Measurements from ENCODE around the gene ADRB2. TPM values are rescaled to one million over a fixed set of nuclear protein-coding genes. Genes with fewer than 3 reads are reported as not detected.

ADRB2 gene
- total RNA-seq, 1 donor: 3.0 TPM

- no peak for DNase-seq (ENCODE audit: low read depth in 2 of 3, low spot score in 2 of 3)
These were observed 22.0 kb upstream of the ADRB2 start for GRCh38 chr5:148804393-148804792.

GRCh38 chr5:148805326-148806290 lies 20.8 kb upstream of the ADRB2 start:
- peak in 2 of 3 donors; percentile 67 to 72 for DNase-seq (ENCODE audit: low read depth in 2 of 3, low spot score in 2 of 3)

- no peak for DNase-seq (ENCODE audit: low read depth in 2 of 3, low spot score in 2 of 3)
These were observed 19.9 kb upstream of the ADRB2 start for GRCh38 chr5:148806520-148806931.

GRCh38 chr5:148807851-148808250 lies 18.6 kb upstream of the ADRB2 start:
- DNase-seq (ENCODE audit: low read depth in 2 of 3, low spot score in 2 of 3): peak in 2 of 3 donors; percentile 33 to 59

- DNase-seq (ENCODE audit: low read depth in 2 of 3, low spot score in 2 of 3): peak in 2 of 3 donors; percentile 68 to 87
These were observed 17.4 kb upstream of the ADRB2 start for GRCh38 chr5:148808864-148809642.

- DNase-seq (ENCODE audit: low read depth in 2 of 3, low spot score in 2 of 3): no peak
These were observed 16.5 kb upstream of the ADRB2 start for GRCh38 chr5:148809781-148810524.

- DNase-seq (ENCODE audit: low read depth in 2 of 3, low spot score in 2 of 3): no peak
These were observed 15.6 kb upstream of the ADRB2 start for GRCh38 chr5:148810823-148811222.

- DNase-seq (ENCODE audit: low read depth in 2 of 3, low spot score in 2 of 3): no peak
These were observed 14.7 kb upstream of the ADRB2 start for GRCh38 chr5:148811756-148812155.

GRCh38 chr5:148815086-148815485 lies 11.3 kb upstream of the ADRB2 start:
- DNase-seq (ENCODE audit: low read depth in 2 of 3, low spot score in 2 of 3): no peak

- no peak for DNase-seq (ENCODE audit: low read depth in 2 of 3, low spot score in 2 of 3)
These were observed 10.8 kb upstream of the ADRB2 start for GRCh38 chr5:148815578-148815977.

- DNase-seq (ENCODE audit: low read depth in 2 of 3, low spot score in 2 of 3): no peak
These were observed 10.1 kb upstream of the ADRB2 start for GRCh38 chr5:148816357-148816756.

- DNase-seq (ENCODE audit: low read depth in 2 of 3, low spot score in 2 of 3): no peak
These were observed 9.6 kb upstream of the ADRB2 start for GRCh38 chr5:148816782-148817181.

- DNase-seq (ENCODE audit: low read depth in 2 of 3, low spot score in 2 of 3): no peak
These were observed 8.8 kb upstream of the ADRB2 start for GRCh38 chr5:148817606-148818005.

GRCh38 chr5:148820461-148821395 lies 5.7 kb upstream of the ADRB2 start:
- DNase-seq (ENCODE audit: low read depth in 2 of 3, low spot score in 2 of 3): no peak

- no peak for DNase-seq (ENCODE audit: low read depth in 2 of 3, low spot score in 2 of 3)
These were observed 2.5 kb upstream of the ADRB2 start for GRCh38 chr5:148823871-148824270.

- DNase-seq (ENCODE audit: low read depth in 2 of 3, low spot score in 2 of 3): no peak
These were observed 727 bp upstream of the ADRB2 start for GRCh38 chr5:148825716-148826052.

- no peak for DNase-seq (ENCODE audit: low read depth in 2 of 3, low spot score in 2 of 3)
These were observed 294 bp downstream of the ADRB2 start for GRCh38 chr5:148826739-148827070.

GRCh38 chr5:148827723-148828122 lies 1.3 kb downstream of the ADRB2 start:
- no peak for DNase-seq (ENCODE audit: low read depth in 2 of 3, low spot score in 2 of 3)

GRCh38 chr5:148828511-148829247 lies 2.3 kb downstream of the ADRB2 start:
- no peak for DNase-seq (ENCODE audit: low read depth in 2 of 3, low spot score in 2 of 3)
